Activated T-cell treated with anti-CD3 and anti-CD28 coated beads, Interleukin-2, amount 50 U/mL, for 4 hours (primary cell): Measurements from ENCODE around the gene ADCK2. TPM values are rescaled to one million over a fixed set of nuclear protein-coding genes. Genes with fewer than 3 reads are reported as not detected.
"Not testable (repeated sequence)": the region's sequence is repeated elsewhere in the genome, so short reads cannot be mapped to it uniquely, and the experiment has no call there.

Experiments used
- ATAC-seq, 2 donors: fragments of 200-7000 bp; cut with Tn5 transposase; one replicate each; pipeline ENCODE4 v1.10.0; 2021
- DNase-seq: peaks from one replicate; pipeline ENCODE4 v3.0.0-alpha.2; 2020
- H3K27me3 Mint-ChIP-seq: one replicate; pipeline ENCODE4 v1.8.0; 2021; ENCODE audit warnings: low read depth, mixed read lengths
- H3K36me3 Mint-ChIP-seq: one replicate; pipeline ENCODE4 v1.8.0; 2022; ENCODE audit warnings: mixed read lengths; ENCODE audit not compliant: insufficient read depth
- H3K4me1 Mint-ChIP-seq: one replicate; pipeline ENCODE4 v1.8.0; 2021; ENCODE audit warnings: low read depth, mixed read lengths
- H3K4me3 Mint-ChIP-seq: one replicate; pipeline ENCODE4 v1.8.0; 2021; ENCODE audit warnings: mild to moderate bottlenecking, moderate library complexity, mixed read lengths
- H3K9me3 Mint-ChIP-seq: one replicate; pipeline ENCODE4 v1.8.0; 2021; ENCODE audit warnings: mixed read lengths
- total RNA-seq, 3 donors: library from RNA; stranded (reverse); gene quantifications; one replicate each; pipeline ENCODE4 v1.2.1, GENCODE V29; 2021

Gene ADCK2
- 10 to 100 TPM; 22.2 to 23.7 (median 22.4) TPM for total RNA-seq

GRCh38 chr7:140672382-140673062 is at the start of gene ADCK2:
Gene ADCK2 (plus strand): TSS chr7:140672945. CDS start chr7:140673331, 386 bp downstream.
- Mint-ChIP-seq H3K27me3 (no peaks in the 10 kb centered on the region), H3K4me1 (peaks cover 32% of the 10 kb centered on the region), H3K9me3 (no peaks in the 10 kb centered on the region), H3K36me3 (peaks cover 5% of the 10 kb centered on the region), H3K4me3 (peak within 1 kb of the TSS; percentile 84)
- ATAC-seq: peak; percentile 81 to 82
- DNase-seq: peak; percentile 55

GRCh38 chr7:140623980-140624379 is 48.8 kb upstream of the ADCK2 start:
- ATAC-seq (no peak), DNase-seq (no peak)
- H3K4me3 Mint-ChIP-seq: no peak overlapping the region
- H3K36me3 Mint-ChIP-seq: no peaks in the 10 kb centered on the region
- no peaks in the 10 kb centered on the region for H3K4me1 Mint-ChIP-seq
- peaks cover 1% of the 10 kb centered on the region for H3K27me3 Mint-ChIP-seq
- H3K9me3 Mint-ChIP-seq: no peaks in the 10 kb centered on the region

GRCh38 chr7:140624392-140625191 is 48.2 kb upstream of the ADCK2 start:
- no peak for DNase-seq
- H3K27me3 Mint-ChIP-seq: peaks cover 1% of the 10 kb centered on the region
- ATAC-seq: no peak
- no peaks in the 10 kb centered on the region for H3K36me3 Mint-ChIP-seq
- H3K4me3 Mint-ChIP-seq: no peak overlapping the region
- no peaks in the 10 kb centered on the region for H3K9me3 Mint-ChIP-seq
- H3K4me1 Mint-ChIP-seq: no peaks in the 10 kb centered on the region

GRCh38 chr7:140625192-140625558 is 47.6 kb upstream of the ADCK2 start:
- H3K4me1 Mint-ChIP-seq, DNase-seq, ATAC-seq, H3K36me3 Mint-ChIP-seq, H3K4me3 Mint-ChIP-seq, H3K27me3 Mint-ChIP-seq, H3K9me3 Mint-ChIP-seq: not testable (repeated sequence)

GRCh38 chr7:140625908-140626868 is 46.6 kb upstream of the ADCK2 start:
- no peak for ATAC-seq
- H3K4me3 Mint-ChIP-seq: no peak overlapping the region
- H3K27me3 Mint-ChIP-seq: peaks cover 1% of the 10 kb centered on the region
- DNase-seq: no peak
- H3K9me3 Mint-ChIP-seq: no peaks in the 10 kb centered on the region
- no peaks in the 10 kb centered on the region for H3K36me3 Mint-ChIP-seq
- no peaks in the 10 kb centered on the region for H3K4me1 Mint-ChIP-seq

GRCh38 chr7:140631021-140631420 is 41.7 kb upstream of the ADCK2 start:
- Mint-ChIP-seq H3K9me3 (no peaks in the 10 kb centered on the region), H3K27me3 (peaks cover 9% of the 10 kb centered on the region), H3K4me3 (no peak overlapping the region), H3K4me1 (no peaks in the 10 kb centered on the region), H3K36me3 (no peaks in the 10 kb centered on the region)
- DNase-seq (no peak), ATAC-seq (no peak)

GRCh38 chr7:140631602-140632001 is 41.1 kb upstream of the ADCK2 start:
- no peak overlapping the region for H3K4me3 Mint-ChIP-seq
- H3K9me3 Mint-ChIP-seq: no peaks in the 10 kb centered on the region
- ATAC-seq (no peak), DNase-seq (no peak)
- no peaks in the 10 kb centered on the region for H3K4me1 Mint-ChIP-seq
- H3K36me3 Mint-ChIP-seq: no peaks in the 10 kb centered on the region
- peaks cover 13% of the 10 kb centered on the region for H3K27me3 Mint-ChIP-seq

- no peak for ATAC-seq
- H3K36me3 Mint-ChIP-seq: no peaks in the 10 kb centered on the region
- peaks cover 9% of the 10 kb centered on the region for H3K4me1 Mint-ChIP-seq
- H3K27me3 Mint-ChIP-seq: peaks cover 47% of the 10 kb centered on the region
- H3K9me3 Mint-ChIP-seq: no peaks in the 10 kb centered on the region
- DNase-seq: no peak
- no peak overlapping the region for H3K4me3 Mint-ChIP-seq
Measured at GRCh38 chr7:140635345-140635744, 37.4 kb upstream of the ADCK2 start.

GRCh38 chr7:140635816-140636215 is 36.9 kb upstream of the ADCK2 start:
- Mint-ChIP-seq H3K27me3 (peaks cover 47% of the 10 kb centered on the region), H3K4me3 (no peak overlapping the region), H3K9me3 (no peaks in the 10 kb centered on the region), H3K4me1 (peaks cover 9% of the 10 kb centered on the region), H3K36me3 (no peaks in the 10 kb centered on the region)
- no peak for DNase-seq
- no peak for ATAC-seq

- ATAC-seq (no peak), DNase-seq (no peak)
- Mint-ChIP-seq H3K9me3 (no peaks in the 10 kb centered on the region), H3K4me1 (peaks cover 17% of the 10 kb centered on the region), H3K36me3 (no peaks in the 10 kb centered on the region), H3K4me3 (no peak overlapping the region), H3K27me3 (peaks cover 59% of the 10 kb centered on the region)
Measured at GRCh38 chr7:140637400-140637799, 35.3 kb upstream of the ADCK2 start.

GRCh38 chr7:140638173-140638791 is 34.5 kb upstream of the ADCK2 start:
- no peak for ATAC-seq
- no peaks in the 10 kb centered on the region for H3K9me3 Mint-ChIP-seq

GRCh38 chr7:140639366-140640053 is 33.2 kb upstream of the ADCK2 start:
- Mint-ChIP-seq H3K36me3 (no peaks in the 10 kb centered on the region), H3K4me1 (peaks cover 17% of the 10 kb centered on the region), H3K9me3 (no peaks in the 10 kb centered on the region), H3K27me3 (peaks cover 65% of the 10 kb centered on the region), H3K4me3 (peak overlapping the region; percentile 85)
- ATAC-seq: peak; percentile 20 to 38
- DNase-seq: no peak

More at GRCh38 chr7:140638173-140638791, 34.5 kb upstream of the ADCK2 start:
- H3K36me3 Mint-ChIP-seq: no peaks in the 10 kb centered on the region
- no peak for DNase-seq
- peaks cover 61% of the 10 kb centered on the region for H3K27me3 Mint-ChIP-seq
- H3K4me1 Mint-ChIP-seq: peaks cover 17% of the 10 kb centered on the region
- H3K4me3 Mint-ChIP-seq: no peak overlapping the region

- Mint-ChIP-seq H3K27me3 (peaks cover 68% of the 10 kb centered on the region), H3K36me3 (no peaks in the 10 kb centered on the region), H3K9me3 (no peaks in the 10 kb centered on the region), H3K4me3 (peak overlapping the region; percentile 85), H3K4me1 (peaks cover 17% of the 10 kb centered on the region)
- ATAC-seq (peak; percentile 49 to 53), DNase-seq (no peak)
Measured at GRCh38 chr7:140640060-140640637, 32.6 kb upstream of the ADCK2 start.
